Panc1 (cell line): Measurements from ENCODE around the gene PRR5. TPM values are rescaled to one million over a fixed set of nuclear protein-coding genes. Genes with fewer than 3 reads are reported as not detected.

Experiments
- ATAC-seq: fragments of 200-7000 bp; cut with Tn5 transposase; 2 replicates; pipeline ENCODE4 v1.9.1; 2020; ENCODE audit warnings: mild to moderate bottlenecking, moderate library complexity
- BruUV-seq: library from RNA; stranded (reverse); fragments of 400-500 nt; replicated peaks from 2 replicates; lab custom pipeline; 2021; lab: Mats Ljungman, UMichigan
- CTCF ChIA-PET: fragments of 300-600 bp; sonication (Branson Sonifier 250); formaldehyde crosslinking; loops from one replicate; lab custom pipeline; 2022; ENCODE audit warnings: antibody characterized with exemption; lab: Charles Lee
- POLR2A ChIA-PET: fragments of 300-600 bp; sonication (Branson Sonifier 250); formaldehyde crosslinking; loops from one replicate; lab custom pipeline; 2022; ENCODE audit warnings: antibody characterized with exemption; lab: Charles Lee
- DNase-seq: peaks from one replicate; pipeline ENCODE4 v3.0.0-alpha.2; 2010; ENCODE audit warnings: low read depth, low spot score
- H3K27ac ChIP-seq: 2 replicates; pipeline ENCODE4 v1.5.1; 2011; ENCODE audit warnings: mild to moderate bottlenecking, low read length, inconsistent platforms
- H3K27me3 ChIP-seq: fragments of 200-500 bp; sonication (Bioruptor generic); 2 replicates; pipeline ENCODE4 v1.6.0; 2014; ENCODE audit warnings: low read length, inconsistent platforms; ENCODE audit not compliant: control insufficient read depth, insufficient read depth
- H3K36me3 ChIP-seq: fragments of 200-500 bp; sonication (Bioruptor generic); 2 replicates; pipeline ENCODE4 v1.5.1; 2014; ENCODE audit warnings: inconsistent platforms, mild to moderate bottlenecking, low read length, moderate library complexity; ENCODE audit not compliant: control insufficient read depth, insufficient read depth
- H3K4me1 ChIP-seq: 2 replicates; pipeline ENCODE4 v1.5.1; 2011; ENCODE audit warnings: inconsistent platforms, mild to moderate bottlenecking, low read length, moderate library complexity; ENCODE audit not compliant: control insufficient read depth, insufficient read depth
- H3K4me3 ChIP-seq, 2 experiments: 2 replicates each; pipeline ENCODE4 v1.5.1; 2011 to 2012; ENCODE audit warnings: low read depth in 2 of 2, low read length in 2 of 2, mild to moderate bottlenecking in 2 of 2, inconsistent platforms in 1 of 2, moderate library complexity in 1 of 2
- H3K9me3 ChIP-seq: fragments of 200-500 bp; sonication (Bioruptor generic); 2 replicates; pipeline ENCODE4 v1.5.1; 2014; ENCODE audit warnings: low read depth, mild to moderate bottlenecking, inconsistent platforms, low read length, moderate library complexity; ENCODE audit not compliant: control insufficient read depth, insufficient read depth
- CTCF ChIP-seq: fragments of 450-650 bp; IDR thresholded peaks from 2 replicates; pipeline ENCODE4 v1.5.1; 2017; ENCODE audit warnings: mild to moderate bottlenecking
- POLR2AphosphoS5 ChIP-seq: IDR thresholded peaks from 2 replicates; pipeline ENCODE4 v1.6.1; 2012; ENCODE audit warnings: mild to moderate bottlenecking, low read depth, low read length, moderate library complexity
- SIN3A ChIP-seq: IDR thresholded peaks from 2 replicates; pipeline ENCODE4 v1.6.1; 2012; ENCODE audit warnings: low read depth, mild to moderate bottlenecking, low read length, moderate library complexity, borderline replicate concordance; ENCODE audit not compliant: insufficient read depth
- TCF7L2 ChIP-seq: IDR thresholded peaks from 2 replicates; pipeline ENCODE4 v1.6.1; 2011; ENCODE audit warnings: mild to moderate bottlenecking, low read depth, low read length, inconsistent platforms
- in situ Hi-C: cut with HindIII; loops from 2 replicates; pipeline ENCODE4 v1.10.0; 2016; ENCODE audit warnings: low sequenced_read_pairs, low pct_unique_long_range_greater_than_20kb
- intact Hi-C: fragments of 100-400 bp; cut with micrococcal nuclease; formaldehyde crosslinking; loops from one replicate; pipeline ENCODE4 v1.10.0; 2022; ENCODE audit not compliant: unreplicated experiment
- total RNA-seq: library from RNA; stranded (reverse); gene quantifications from one replicate; pipeline ENCODE4 v1.2.1, GENCODE V29; 2021; ENCODE audit not compliant: unreplicated experiment
- TF ChIP-seq, protein P1 (sequence below), 2 experiments: IDR thresholded peaks; 2 replicates each; pipeline ENCODE4 v1.6.1; 2011 to 2012; ENCODE audit warnings: low read depth in 2 of 2, control low read depth in 1 of 2, low read length in 1 of 2, mild to moderate bottlenecking in 1 of 2, moderate library complexity in 1 of 2; ENCODE audit not compliant: insufficient read depth in 1 of 2

The PRR5 gene
- total RNA-seq, 1 experiment from 2014 or later, result 11.5 TPM

DNA sequence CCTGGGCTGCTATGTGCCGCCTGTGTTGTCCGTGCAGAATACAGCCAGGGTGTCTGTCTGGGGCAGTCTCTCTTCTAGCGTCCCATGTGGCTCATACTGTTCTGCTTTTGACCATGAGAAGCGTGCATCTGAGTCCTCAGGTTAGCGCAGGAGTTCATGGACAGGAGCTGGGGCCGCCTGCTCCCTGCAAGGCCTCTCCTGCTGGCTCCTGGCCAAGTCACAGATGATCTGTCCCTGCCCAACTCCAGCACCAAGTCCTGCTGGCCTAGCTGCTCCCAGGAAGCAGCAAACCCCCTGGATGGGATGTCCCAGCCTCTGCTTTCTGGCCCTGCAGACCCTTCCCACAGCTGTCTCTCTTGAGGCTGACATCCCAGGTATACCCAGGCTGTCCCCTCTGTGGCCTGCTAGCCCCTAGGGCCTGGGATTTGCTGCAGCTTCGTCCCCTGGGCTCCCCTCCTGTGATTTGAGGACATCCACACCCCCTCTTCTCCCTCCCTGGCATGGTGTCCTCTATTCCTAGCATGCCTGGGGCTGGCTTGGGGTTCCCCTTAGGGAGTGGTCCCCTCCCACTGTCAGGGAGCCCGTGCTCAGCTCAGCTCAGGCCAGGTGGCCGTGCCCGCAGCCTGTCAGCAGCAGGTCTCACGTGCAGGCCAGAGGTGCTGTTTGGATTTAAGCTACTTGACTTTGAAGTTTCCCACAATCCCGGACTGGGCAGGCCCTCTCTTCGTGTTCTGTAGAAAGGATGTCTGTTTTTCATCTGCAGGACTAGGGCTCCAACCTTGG, 17.8 kb downstream of the PRR5 start:
- no peaks in the 10 kb centered on the region for H3K27me3 ChIP-seq
- ChIA-PET POLR2A (no interaction called here), CTCF (no interaction called here)
- no peaks in the 10 kb centered on the region for H3K36me3 ChIP-seq
- H3K4me3 ChIP-seq, result no peak overlapping the region
- no peak for TF ChIP-seq SIN3A
- TF ChIP-seq, protein P1, sequence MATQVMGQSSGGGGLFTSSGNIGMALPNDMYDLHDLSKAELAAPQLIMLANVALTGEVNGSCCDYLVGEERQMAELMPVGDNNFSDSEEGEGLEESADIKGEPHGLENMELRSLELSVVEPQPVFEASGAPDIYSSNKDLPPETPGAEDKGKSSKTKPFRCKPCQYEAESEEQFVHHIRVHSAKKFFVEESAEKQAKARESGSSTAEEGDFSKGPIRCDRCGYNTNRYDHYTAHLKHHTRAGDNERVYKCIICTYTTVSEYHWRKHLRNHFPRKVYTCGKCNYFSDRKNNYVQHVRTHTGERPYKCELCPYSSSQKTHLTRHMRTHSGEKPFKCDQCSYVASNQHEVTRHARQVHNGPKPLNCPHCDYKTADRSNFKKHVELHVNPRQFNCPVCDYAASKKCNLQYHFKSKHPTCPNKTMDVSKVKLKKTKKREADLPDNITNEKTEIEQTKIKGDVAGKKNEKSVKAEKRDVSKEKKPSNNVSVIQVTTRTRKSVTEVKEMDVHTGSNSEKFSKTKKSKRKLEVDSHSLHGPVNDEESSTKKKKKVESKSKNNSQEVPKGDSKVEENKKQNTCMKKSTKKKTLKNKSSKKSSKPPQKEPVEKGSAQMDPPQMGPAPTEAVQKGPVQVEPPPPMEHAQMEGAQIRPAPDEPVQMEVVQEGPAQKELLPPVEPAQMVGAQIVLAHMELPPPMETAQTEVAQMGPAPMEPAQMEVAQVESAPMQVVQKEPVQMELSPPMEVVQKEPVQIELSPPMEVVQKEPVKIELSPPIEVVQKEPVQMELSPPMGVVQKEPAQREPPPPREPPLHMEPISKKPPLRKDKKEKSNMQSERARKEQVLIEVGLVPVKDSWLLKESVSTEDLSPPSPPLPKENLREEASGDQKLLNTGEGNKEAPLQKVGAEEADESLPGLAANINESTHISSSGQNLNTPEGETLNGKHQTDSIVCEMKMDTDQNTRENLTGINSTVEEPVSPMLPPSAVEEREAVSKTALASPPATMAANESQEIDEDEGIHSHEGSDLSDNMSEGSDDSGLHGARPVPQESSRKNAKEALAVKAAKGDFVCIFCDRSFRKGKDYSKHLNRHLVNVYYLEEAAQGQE (IDR thresholded peaks at IDR 0.05; ENCODE audit: insufficient read depth in 1 of 2, low read depth in 2 of 2, low read length in 1 of 2), result no peak
- no peak for TF ChIP-seq POLR2AphosphoS5
- TF ChIP-seq TCF7L2, result no peak
- TF ChIP-seq CTCF, result no peak
- ATAC-seq, result no peak
- BruUV-seq, result no TSS peak
- H3K27ac ChIP-seq, result no peak overlapping the region
- no peaks in the 10 kb centered on the region for H3K9me3 ChIP-seq
- H3K4me1 ChIP-seq, result no peaks in the 10 kb centered on the region
- no peak for DNase-seq
- in situ Hi-C loops (no loop called here), intact Hi-C loops (no loop called here)

DNA sequence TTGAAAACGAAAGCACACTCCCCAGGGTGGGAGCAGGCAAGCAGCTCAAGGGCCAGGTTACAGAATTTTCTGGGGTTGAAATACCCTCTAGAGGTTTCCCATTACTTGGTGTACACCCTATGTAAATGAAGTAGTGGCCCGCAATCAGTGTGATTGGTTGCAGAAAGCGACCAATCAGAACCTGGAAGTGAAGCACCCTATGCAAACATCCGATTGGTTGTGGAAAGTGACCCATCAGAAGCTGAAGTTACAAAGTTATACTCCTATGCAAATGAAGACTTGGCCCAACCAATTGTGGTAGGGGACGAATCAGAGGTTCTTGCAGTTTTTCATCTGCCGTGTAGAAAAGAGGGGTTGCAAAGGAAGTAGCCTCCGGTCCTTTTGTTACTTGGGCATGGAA, 19.2 kb downstream of the PRR5 start:
- no peak overlapping the region for H3K27ac ChIP-seq
- no TSS peak for BruUV-seq
- POLR2A ChIA-PET, result no interaction called here
- no peaks in the 10 kb centered on the region for H3K36me3 ChIP-seq
- no peaks in the 10 kb centered on the region for H3K9me3 ChIP-seq
- no peaks in the 10 kb centered on the region for H3K27me3 ChIP-seq
- intact Hi-C loops (no loop called here), in situ Hi-C loops (no loop called here)
- no peak for DNase-seq
- no peaks in the 10 kb centered on the region for H3K4me1 ChIP-seq
- TF ChIP-seq SIN3A (no peak), CTCF (no peak), TCF7L2 (no peak), POLR2AphosphoS5 (no peak)
- TF ChIP-seq, protein P1 (IDR thresholded peaks at IDR 0.05; ENCODE audit: insufficient read depth in 1 of 2, low read depth in 2 of 2, low read length in 1 of 2), result no peak
- CTCF ChIA-PET, result interaction anchor here (0.6 kb wide), 1 partner anchor 67 kb away, joined by 4 read pairs; no protein-coding TSS in a partner anchor
- no peak overlapping the region for H3K4me3 ChIP-seq
- ATAC-seq, result no peak
